22Rv1 (cell line): Measurements from ENCODE around the gene LRFN5.
"Not testable (repeated sequence)": the region's sequence is repeated elsewhere in the genome, so short reads cannot be mapped to it uniquely, and the experiment has no call there.

Experiments
- ZFX ChIP-seq: fragments of 450-650 bp; IDR thresholded peaks from 2 replicates; pipeline ENCODE4 v1.6.1; 2017; ENCODE audit warnings: antibody characterized with exemption, borderline replicate concordance
- TF ChIP-seq, protein P1 (sequence below): fragments of 450-650 bp; IDR thresholded peaks from 2 replicates; pipeline ENCODE4 v1.5.1; 2017; ENCODE audit warnings: mild to moderate bottlenecking

DNA sequence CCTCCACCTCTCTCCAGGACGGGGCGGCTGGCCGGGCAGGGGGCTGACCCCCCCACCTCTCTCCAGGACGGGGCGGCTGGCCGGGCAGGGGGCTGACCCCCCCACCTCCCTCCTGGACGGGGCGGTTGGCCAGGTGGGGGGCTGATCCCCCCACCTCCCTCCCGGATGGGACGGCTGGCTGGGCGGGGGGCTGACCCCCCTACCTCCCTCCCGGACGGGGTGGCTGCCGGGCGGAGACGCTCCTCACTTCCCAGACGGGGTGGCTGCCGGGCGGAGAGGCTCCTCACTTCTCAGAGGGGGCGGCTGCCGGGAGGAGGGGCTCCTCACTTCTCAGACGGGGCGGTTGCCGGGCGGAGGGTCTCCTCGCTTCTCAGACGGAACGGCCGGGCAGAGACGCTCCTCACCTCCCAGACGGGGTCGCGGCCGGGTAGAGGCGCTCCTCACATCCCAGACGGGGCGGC, 67.9 kb downstream of the LRFN5 start:
- TF ChIP-seq, protein P1, sequence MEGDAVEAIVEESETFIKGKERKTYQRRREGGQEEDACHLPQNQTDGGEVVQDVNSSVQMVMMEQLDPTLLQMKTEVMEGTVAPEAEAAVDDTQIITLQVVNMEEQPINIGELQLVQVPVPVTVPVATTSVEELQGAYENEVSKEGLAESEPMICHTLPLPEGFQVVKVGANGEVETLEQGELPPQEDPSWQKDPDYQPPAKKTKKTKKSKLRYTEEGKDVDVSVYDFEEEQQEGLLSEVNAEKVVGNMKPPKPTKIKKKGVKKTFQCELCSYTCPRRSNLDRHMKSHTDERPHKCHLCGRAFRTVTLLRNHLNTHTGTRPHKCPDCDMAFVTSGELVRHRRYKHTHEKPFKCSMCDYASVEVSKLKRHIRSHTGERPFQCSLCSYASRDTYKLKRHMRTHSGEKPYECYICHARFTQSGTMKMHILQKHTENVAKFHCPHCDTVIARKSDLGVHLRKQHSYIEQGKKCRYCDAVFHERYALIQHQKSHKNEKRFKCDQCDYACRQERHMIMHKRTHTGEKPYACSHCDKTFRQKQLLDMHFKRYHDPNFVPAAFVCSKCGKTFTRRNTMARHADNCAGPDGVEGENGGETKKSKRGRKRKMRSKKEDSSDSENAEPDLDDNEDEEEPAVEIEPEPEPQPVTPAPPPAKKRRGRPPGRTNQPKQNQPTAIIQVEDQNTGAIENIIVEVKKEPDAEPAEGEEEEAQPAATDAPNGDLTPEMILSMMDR, result not testable (repeated sequence)
- not testable (repeated sequence) for TF ChIP-seq ZFX
